Measurements from ENCODE around the gene KXD1.

The KXD1 gene

DNA sequence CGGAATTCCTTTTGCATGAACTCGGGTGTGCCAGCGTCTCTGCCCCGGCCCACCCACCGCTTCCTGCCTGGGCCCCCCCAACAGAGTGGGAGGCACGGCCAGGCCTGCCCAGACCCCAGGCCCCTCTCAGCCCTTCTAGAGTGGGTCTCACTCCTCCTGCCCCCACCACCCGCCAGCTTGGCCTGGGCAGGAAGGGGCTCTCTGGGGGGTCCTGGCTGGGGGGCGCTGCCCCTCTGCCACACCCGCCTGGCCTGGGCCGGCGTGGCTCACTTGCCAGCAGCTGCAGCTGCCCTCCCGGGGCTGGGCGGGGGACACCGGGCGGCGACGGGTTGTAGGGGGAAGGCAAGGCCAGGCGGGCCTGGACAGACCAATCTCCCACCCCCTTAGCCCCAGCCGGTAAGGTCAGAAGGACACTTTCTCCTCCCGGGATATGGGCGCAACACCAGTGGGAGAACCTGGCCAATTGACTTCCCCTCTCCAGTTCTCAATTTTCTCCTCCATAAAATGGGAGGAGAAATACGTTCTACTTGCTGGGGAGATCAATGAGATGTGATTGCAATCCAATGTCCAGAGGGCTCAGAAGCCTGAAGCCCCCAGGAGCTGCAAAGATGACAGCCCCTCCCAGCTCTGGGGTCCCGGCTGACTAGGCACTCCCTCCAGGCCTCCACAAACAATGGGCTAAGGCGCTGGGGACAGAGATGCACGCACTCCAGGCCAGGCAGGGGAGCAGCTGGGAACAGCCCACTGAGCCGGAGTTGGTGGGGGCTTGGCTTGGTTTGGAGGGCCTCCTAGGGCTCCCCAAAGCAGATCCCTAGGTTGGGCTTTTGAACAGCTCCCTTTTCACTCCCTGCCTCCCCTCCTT, 46.5 kb downstream of the KXD1 start:
- no peak for DNase-seq

DNA sequence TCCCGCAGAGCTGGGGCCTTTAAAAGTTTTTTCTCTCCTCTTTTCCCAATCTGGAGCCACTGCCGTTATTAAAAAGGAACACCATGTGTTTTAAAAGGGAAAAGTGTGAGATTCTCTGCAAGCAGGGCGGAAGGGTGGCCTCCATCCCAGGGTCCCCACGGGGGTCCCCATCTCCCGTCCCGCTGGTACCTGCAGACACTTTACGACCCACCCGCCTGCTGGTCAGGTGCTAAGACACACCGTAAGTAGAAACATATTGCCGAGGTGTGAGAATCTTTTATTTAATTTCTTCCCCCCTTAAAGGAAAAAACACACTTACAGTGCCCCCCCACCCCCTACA, 47.1 kb downstream of the KXD1 start:
- no peak for DNase-seq

DNA sequence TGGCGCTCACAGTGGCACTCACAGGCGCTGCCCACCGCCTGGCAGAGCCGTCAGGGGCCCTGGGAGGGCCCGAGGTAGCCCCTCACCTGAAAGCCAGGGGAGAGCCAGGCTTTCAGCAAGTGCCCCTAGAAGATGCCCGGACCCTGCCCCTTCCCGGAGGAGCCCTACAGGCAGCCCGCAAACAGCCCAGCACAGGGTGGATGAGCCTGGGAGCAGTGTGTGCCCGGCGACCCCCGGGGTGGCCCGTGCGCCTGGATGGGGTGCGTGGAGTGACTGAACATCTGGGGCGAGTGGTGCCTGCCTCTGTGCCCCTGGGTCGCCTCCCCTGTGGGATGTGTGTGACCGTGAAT, 47.5 kb downstream of the KXD1 start:
- no peak for DNase-seq

- no peak for DNase-seq
These were observed 48.0 kb downstream of the KXD1 start for GRCh38 chr19:18605546-18606280.

DNA sequence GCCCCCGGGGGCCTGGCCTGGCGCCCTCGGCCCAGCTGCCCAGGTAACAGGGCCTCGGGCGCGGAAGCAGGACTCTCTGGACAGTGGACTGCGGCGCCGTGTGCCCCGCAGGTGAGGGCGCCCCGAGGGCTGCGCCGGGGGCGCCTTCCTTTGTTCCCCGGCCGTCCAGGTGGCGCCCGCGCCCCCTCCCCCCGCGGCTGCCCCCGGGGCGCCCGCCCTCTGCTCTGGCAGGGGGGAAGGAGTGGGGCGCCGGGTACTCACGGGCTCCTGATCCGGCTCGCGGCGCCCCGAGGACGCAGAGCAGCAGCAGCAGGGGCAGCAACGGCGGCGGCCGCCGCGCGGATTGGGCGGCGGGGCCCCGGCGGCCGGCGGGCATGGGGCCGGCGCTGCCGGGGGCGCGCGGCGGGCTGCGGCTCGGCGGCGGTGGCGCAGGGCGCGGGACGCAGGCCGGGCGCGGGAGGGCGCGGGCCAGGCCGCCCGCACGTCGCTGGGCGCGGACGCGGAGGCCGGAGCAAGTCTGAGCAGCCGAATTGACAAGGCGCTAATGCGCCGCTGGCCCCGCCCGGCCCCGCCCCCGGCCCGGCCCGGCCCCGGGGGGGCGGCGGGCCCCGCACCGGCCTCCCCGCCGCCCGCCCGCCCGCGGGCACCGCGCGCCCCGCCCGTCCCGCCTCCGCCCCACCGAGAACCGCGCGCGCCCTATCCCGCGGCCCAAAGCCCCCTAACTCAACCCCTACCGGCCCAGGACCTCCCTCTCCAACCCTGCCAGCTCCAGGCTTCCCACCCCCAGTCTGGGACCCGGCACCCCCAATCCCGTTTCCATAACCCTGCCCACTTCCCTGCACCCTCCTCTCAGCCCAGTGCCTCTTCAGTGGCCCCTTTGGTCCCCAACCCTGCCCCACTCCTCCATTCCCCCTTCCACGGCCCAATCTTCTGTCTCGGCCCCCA, 48.9 kb downstream of the KXD1 start, which contains the start of gene CRLF1:
Gene CRLF1, minus strand, starts transcription at position 519 of the 945 bp plus-strand sequence. Its CDS starts 143 bp downstream, at position 376.
- no peak for DNase-seq

DNA sequence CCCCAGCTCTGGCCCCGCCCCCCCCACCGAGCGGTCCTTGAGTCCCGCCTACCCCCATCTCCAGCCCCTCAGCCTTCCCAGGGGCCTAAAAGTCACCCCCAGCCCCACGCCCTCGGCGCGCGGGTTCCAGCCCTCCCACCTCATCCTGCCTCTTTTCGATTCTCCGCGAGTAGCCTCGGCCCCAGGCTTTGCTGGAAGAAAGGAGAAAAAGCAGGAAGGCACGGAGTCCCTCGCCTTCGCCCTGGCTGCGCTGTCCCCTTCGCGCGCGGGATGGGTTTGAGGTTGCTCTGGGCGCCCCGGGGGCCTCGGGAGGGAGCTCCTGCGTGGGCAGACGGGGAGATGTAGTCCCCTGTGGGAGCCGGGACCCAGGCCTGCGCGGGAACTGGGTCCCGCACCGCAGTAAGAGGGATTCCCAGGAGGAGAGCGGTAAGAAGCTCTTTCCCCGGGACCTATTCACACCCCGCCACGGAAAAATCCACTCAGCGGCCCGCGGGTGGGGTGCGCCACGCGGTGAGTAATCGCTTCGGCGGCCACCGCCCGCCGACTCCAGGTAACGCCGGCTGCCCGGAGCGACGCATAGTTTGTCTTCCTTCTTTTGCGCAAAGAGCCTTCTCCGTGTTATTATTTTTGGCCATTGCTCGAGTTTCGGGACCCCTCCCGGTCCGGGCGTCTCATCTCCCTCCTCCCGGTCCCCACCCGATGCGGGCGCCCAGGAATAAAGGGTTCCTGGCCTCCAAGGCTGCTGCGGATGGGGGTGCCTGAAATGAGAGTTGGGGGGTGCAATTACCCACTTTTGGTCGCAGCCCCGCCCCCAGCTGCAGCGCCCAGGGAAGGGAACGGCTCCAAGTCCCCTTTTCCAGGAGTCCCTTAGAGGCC, 49.8 kb downstream of the KXD1 start:
- DNase-seq = no peak

DNA sequence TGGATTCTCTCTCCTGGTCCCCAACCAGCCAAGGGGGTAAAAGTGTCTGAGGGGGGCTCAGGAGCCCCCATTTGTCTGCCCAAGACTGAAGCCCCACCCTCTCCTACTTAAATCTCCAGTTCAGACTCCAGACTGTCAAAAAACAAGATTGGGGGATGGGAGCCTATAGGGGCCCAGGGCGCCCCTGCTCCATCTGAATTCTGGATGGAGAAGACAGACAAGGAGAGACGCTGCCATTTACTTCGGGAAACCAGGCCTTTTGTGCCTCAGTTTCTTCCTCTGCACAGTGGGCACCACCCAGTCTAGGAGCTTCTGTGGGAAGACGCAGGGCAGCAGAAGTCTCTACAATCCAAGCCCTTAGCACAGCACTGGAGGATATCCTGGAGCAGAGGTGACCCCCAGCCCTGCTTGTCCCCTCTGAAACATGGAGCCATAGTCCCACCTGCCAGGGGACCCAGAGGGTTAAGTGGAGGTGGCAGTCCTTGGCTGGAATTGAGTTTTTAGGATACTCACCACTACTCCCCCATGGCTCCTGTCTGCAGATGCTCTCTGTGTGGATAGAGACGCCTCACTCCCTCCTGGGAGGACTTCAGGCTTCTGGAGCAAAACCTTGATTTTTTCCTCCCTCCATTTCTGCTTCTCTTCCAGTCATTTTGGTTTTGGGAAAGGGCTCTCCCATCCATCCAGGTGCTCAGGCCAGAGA, 50.6 kb downstream of the KXD1 start:
- no peak for DNase-seq

- no peak for DNase-seq
These were observed 51.4 kb downstream of the KXD1 start for GRCh38 chr19:18608805-18609716.

DNA sequence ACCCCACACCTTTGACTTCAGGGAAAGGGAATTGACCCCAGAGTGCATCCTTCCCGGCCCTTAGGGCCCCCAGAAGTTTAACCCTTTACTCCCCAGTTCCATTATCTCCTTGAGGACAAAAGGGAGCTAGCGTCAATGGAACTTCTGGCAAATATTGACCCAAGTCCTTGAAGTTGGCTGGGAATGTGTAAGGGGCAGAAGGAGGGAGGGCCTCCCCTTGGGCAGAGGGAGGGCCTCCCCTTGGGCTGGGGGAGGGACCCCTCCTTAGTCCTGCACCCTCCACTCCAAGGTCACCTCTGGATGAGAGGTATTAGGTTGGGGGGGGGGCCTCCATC, 52.0 kb downstream of the KXD1 start:
- no peak for DNase-seq

DNA sequence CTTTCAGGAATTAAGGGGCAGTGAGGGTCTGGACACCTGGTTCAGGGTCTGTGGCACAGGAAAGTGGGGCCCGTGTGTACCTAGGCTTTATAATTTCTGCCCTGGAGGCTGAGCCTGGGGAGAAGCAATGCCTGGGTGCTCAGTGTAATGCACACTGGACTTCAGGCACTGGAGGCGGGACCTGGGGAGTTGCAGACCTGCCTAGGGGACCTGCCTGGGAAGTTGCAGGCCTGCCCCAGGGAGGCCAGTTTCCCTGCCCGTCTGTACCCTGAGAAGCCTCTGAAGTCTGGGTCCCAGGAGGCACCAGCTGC, 52.5 kb downstream of the KXD1 start:
- no peak for DNase-seq

DNA sequence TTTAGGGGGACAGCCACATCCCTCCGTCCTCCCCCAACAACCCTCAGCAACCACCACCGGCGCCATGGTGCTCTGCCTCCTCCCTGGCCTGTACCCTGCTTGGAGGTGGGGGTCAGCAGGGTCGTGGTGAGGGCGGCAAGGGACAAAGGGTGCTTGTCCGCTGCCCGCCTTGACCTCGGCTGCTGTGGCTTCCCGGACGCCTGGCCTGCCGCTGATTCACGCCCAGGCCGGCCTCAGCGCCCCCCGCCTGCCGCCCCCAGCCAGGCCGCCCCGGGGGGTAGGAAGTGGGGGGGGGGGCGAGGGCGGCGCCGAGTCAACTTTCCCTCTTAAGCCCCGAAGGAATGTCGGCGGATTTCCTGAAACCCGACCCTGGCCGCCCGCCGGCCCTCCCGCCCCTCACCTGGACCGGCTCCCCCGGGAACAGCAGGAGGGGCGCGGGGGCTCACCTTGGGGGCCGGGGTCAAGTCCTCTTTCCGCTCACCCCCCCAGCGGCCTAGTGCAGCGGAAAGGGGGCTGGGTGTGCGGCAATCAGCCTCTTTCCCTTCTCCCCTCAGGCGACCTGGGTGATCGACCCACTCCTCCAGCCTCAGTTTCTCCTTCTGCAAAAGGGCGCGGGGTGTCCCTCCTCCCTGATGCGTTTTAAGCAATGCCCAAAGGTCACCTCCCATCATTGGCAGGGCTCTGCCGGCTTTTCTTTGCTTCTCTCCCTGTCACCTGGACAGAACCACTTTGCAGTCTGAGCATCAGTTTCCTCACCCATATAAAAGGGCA, 53.1 kb downstream of the KXD1 start:
- no peak for DNase-seq

DNA sequence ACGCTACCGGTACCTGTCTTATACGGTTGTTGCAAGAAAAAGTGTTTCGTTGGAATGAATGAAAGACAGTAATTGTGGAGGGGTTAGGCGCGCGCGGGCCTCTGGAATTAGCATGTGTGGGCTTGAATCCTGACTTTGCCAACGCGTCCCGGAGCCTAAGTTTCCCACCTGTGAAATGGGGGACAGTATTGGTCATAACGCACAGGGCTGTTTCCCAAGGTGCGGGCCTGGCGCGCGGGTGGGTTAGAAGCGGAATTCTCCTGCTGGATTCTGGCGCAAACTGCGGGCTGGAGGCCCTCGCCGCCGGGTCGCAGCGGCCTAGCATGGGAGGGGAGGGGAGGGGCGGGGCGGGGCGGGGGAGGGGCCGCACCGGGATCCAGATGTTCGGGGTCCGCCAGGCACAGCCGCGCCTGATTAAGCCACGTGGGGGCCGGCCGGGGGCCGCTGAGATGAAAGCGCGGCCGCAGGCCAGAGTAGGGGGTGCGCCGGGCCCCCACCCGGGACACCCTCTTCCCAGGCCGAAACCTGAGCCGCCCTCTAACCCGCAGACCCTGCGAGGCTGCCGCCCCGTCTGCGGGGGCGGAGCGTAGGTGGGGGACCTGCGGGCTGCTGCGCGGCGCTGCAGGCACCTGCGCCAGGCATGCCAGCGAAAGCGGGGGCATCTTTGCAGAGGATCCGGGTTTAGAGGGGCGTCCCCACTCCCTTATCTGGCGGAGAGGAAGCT, 53.8 kb downstream of the KXD1 start:
- DNase-seq = no peak

GRCh38 chr19:18612051-18612771, 54.5 kb downstream of the KXD1 start:
- DNase-seq = no peak

DNA sequence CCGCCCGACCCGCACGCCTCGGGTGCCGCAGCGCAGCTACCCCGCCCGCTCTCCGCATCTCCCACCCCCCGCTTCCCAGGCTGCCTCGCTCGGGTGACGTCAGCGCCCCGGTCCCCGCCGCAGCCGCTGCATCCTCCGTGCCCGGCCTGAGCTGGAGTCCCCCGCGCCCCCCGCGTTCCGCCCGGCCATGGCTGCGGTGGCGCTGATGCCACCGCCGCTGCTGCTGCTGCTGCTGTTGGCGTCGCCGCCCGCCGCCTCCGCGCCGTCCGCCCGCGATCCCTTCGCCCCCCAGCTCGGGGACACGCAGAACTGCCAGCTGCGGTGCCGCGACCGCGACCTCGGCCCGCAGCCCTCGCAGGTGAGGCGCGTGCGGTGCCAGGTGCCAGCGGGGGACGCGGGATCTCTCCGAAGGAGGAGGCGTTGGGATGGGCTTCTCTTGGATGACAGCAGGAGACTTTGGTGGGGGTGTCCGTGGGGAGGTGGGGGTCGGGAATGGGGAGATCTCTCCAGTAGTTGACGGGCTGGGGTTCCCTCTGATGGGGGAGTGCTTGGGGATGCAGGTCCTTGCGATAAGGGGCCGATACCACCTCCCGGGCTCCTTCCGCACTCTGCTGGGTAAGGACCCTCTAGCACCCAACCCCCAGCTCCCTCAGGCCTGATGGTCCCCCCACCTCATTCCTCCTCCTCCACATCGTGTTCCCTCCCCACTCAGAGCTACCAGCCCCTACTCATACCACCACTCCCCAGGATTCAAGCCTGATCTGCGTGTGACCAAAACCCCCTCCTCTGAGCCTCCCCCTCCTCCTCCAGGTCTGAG, 55.3 kb downstream of the KXD1 start, which contains the start of gene TMEM59L:
Gene TMEM59L, plus strand, starts transcription at position 99 of the 817 bp plus-strand sequence. Its CDS starts 89 bp downstream, at position 188.
- no peak for DNase-seq

DNA sequence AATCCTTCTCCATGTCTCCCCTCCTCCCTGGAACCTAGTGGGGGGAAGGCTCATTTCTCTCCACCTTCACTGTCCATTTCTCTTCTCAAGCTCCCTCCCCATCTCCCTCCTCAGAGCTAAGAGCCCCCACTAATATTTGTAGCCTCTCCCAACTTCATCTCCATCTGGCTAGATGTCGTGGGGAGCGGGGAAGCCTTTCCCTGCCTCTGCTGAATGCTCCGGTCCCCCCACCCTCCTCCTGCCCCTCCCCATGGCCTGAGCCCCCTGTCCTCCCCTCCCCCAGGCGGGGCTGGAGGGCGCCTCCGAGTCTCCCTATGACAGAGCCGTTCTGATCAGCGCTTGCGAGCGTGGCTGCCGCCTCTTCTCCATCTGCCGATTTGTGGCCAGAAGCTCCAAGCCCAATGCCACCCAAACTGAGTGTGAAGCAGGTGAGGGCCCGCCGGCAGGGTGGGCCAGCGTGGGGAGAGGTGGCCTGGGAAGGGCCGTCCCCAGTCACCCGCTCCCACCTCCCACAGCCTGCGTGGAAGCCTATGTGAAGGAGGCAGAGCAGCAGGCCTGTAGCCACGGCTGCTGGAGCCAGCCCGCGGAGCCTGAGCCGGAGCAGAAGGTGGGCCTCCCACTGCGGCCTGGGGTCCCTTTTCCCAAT, 56.0 kb downstream of the KXD1 start:
- no peak for DNase-seq

GRCh38 chr19:18616023-18616422, 58.4 kb downstream of the KXD1 start:
- DNase-seq = no peak

DNA sequence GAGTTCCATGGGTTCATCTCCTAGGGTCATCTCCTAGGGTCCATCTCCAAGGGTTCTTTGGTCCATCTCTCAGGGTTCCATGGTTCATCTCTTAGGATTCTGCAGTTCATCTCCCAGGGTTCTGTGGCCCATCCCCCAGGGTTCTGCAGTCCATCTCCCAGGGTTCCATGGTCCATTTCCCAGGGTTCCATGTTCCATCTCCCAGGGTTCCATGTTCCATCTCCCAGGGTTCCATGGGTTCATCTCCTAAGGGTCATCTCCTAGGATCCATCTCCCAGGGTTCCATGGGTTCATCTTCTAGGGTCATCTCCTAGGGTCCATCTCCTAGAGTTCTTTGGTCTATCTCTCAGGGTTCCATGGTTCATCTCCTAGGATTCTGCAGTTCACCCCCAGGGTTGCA, 59.9 kb downstream of the KXD1 start:
- DNase-seq = no peak

Data from NCI-H1048 (cell line).